Measurements from ENCODE around the gene SCG5.

SCG5 gene

DNA sequence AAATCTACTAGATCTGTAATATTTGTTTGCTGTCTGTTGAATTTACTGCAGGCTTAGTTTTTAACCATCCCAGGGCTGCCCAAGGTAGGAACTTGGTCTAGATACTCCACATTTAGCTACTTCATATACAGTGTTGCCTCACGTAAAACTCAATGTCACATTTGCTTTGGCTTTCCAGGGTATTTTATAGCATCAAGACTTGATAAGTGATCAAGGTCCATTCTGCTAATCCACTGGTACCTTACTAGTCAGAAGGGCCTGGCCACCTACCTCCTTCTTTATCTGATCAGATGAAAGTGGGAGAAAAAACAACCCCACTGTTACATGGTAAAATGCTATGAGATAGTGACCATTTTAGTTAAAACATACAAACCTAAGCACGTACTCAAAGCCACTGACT lies 50.8 kb downstream of the SCG5 start:
- no peak for DNase-seq

DNA sequence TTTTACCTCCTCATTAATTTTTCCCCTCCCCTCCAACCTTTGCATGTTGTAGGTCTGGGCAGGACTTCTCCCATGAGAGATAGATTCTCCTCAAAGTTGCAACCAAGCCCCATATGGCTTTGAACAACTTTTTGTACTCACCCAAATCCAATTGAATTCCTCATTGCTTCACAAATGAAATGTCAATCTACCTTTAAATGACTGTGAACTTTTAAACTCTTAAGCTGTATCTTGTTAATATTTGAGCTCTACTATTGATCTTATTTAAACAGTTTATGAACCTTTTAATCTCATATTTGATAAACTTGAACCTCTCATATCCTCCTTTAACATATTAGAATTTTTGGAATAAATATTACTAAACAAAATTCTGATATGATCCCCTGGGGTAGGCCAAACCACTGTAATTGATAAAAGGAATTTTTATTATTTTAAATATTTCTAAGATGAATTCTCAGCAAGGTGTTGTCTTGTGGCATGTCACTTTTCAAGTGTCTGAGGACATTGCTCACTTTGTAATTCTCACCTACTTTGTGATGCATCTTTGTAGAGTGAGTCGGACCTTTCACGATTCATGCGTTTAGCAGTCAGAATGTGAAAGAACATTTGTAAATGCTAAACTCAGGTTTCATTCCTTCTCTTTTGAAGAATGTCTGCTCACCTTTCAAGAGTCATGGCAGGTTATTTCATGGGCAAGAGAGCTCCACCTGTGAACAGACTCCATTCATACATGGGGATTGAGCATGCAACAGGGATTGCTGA lies 52.9 kb downstream of the SCG5 start:
- no peak for DNase-seq

- no peak for DNase-seq
Measured at GRCh38 chr15:32698773-32699390, 57.4 kb downstream of the SCG5 start.

DNA sequence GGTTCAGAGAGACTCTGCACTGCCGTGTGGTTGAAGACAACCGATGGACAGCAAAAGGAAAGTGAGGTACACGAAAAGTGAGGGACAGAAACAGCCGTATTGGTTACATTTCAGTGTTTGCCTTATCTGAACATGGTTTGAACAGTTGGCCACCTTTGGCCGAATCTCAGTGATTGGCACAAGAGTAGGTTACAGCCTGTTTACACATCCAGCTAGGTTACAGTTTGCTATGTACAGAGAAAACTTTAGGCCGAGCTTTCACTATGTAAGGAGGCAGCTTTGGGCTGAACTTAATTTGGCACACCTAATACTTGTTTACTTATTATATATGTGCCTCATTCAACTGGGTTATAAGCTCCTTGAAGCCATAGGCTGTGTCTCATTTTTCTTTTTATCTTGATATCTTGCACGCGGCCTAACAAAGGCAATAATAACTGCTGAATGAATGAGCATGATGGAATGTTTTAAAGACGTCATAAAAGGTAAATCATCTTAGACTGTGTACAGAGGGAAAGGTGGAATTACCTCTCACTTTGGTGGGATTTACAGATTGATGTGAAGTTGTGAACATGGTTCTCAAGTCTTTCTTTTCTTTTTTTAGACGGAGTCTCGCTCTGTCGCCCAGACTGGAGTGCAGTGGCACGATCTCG lies 59.1 kb downstream of the SCG5 start:
- DNase-seq = no peak

DNA sequence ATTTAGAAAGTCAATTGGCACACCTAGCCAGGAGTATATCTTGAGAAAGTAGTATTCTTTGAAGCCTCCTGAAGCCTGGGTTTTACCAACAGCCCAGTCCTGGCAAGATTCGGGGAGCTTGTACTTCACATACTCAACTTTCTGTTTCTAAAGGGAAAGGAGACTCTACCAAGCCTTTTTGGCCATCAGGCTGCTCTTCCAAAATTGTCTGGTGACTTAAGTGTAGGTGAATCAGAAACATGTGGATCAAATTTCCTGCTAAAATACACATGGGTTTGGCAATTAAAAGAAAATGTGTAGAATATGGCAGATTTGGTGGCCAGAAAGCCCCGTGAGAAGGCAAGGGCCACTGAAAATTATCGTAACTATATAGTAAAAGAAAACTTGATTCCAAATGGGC lies 60.4 kb downstream of the SCG5 start:
- DNase-seq = no peak

DNA sequence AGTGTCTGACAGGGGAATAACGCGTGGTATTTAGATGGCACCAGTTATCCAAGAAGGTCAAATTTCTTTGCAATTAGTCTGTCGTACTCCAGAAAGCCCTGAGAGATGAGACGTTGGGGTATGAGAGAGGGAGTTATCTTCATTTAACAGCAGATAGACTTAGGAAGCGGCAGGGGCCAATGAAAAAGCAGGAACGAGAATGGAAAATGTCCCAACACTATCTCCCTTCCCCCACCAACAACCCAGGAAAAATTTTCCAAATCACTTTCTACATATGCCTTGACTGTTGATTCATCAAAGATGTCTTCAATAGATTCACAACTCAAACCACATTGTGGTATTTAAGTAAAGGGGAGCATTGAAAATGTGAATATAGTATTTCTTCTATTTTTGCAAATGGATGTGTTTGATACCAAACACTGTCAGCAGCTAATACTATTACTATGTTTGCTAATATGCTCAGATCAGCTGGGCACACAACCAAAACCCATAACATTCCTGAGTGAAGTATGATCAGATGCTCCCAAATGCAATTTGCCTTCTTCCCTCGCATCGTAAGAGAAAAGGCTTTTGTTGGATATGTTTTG lies 63.0 kb downstream of the SCG5 start:
- DNase-seq = no peak

GRCh38 chr15:32705446-32705845 lies 63.9 kb downstream of the SCG5 start:
- DNase-seq = no peak

GRCh38 chr15:32706704-32707103 lies 65.2 kb downstream of the SCG5 start:
- no peak for DNase-seq

GRCh38 chr15:32707436-32707835 lies 65.9 kb downstream of the SCG5 start:
- DNase-seq = no peak

- DNase-seq = no peak
Measured at GRCh38 chr15:32709295-32710033, 68.0 kb downstream of the SCG5 start.

DNA sequence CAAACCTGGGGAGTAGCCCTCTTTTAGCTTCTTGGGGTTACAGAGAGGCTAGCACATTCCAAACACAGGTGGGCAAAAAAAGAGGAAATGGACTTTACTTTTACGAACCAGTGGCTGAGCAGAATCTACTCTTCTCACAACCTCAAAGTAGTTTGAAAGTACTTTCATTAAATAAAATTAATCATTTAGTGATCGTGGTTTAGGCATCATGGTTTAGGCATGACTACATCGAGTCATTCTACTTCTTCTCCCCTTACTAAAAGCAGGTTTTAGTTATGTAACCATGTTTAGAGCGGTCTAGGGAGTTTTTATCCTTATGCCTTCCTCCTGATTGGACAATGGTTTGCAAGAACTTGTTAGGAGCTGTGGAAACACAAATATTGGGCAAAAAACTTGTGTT lies 73.8 kb downstream of the SCG5 start:
- no peak for DNase-seq

GRCh38 chr15:32716216-32716914 lies 74.9 kb downstream of the SCG5 start:
- no peak for DNase-seq

DNA sequence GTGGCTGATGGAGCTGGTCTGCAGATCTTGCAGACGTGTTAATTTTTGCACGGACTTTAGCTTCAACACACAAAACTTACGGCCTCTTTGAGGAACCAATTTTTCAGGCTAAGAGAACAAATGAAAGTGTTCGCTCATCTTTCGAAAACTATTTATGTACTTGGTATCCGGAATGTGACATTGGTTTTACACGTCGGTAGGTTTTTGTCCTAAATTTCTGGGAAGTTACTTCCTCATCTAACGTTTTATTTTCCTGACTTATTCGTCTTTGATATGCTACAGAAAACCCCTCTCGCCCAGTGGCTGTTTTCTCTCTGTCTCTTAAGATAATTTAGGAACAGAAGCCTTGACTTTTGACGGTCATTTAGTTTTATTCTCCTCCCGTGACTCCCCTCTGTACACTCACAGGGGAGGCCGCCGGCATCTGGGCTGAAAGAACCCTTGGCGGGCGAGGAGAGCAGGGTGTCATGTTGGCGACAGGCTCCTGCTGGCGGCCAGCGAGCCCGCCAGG lies 75.5 kb downstream of the SCG5 start:
- DNase-seq = no peak

GRCh38 chr15:32717426-32718226 lies 76.1 kb downstream of the SCG5 start, which contains the start of gene GREM1:
Gene GREM1 (plus strand): TSS chr15:32718004. CDS start chr15:32730691, 12,687 bp downstream.
- DNase-seq = no peak

GRCh38 chr15:32718227-32718820 lies 76.8 kb downstream of the SCG5 start:
- no peak for DNase-seq

- DNase-seq = no peak
Measured at GRCh38 chr15:32718821-32719716, 77.6 kb downstream of the SCG5 start.

- DNase-seq = no peak
Measured at GRCh38 chr15:32721596-32721995, 80.1 kb downstream of the SCG5 start.

DNA sequence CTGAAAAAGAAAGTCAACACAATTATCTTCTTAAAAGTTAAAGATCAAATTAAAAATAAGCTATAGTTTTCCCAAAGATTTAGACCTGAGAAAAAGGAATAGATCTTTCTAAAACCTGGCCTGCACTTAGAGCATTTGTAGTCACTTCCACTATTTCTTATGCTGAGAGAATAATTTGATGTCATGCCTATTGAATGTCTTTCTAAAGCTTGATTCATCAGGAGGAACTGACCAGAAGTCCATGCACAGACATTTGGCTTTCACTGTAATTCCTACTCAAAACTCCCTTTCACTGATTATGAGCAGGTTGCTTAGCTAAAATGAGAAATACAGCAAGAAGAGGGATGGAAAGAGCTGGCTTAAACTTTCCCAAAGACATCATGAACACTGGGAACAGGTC lies 80.6 kb downstream of the SCG5 start:
- DNase-seq = no peak

- no peak for DNase-seq
Measured at GRCh38 chr15:32723171-32723948, 81.8 kb downstream of the SCG5 start.
